ENCODE measurements around the gene ICE2.

Gene ICE2

GRCh38 chr15:60494108-60494507 lies 15.2 kb upstream of the ICE2 start:
- no peak for DNase-seq

- no peak for DNase-seq
These were observed 14.2 kb upstream of the ICE2 start for GRCh38 chr15:60493166-60493565.

- no peak for DNase-seq
These were observed 7.8 kb upstream of the ICE2 start for GRCh38 chr15:60486742-60487141.

GRCh38 chr15:60485365-60486055 lies 6.6 kb upstream of the ICE2 start:
- DNase-seq, result no peak

GRCh38 chr15:60483042-60483441 lies 4.1 kb upstream of the ICE2 start:
- DNase-seq, result no peak

- no peak for DNase-seq
These were observed 1.9 kb upstream of the ICE2 start for GRCh38 chr15:60480888-60481287.

GRCh38 chr15:60480149-60480548 lies 1.2 kb upstream of the ICE2 start:
- DNase-seq, result no peak

GRCh38 chr15:60479361-60480110 lies 594 bp upstream of the ICE2 start:
- no peak for DNase-seq

- DNase-seq, result no peak
These were observed 901 bp downstream of the ICE2 start for GRCh38 chr15:60477916-60478565.

- DNase-seq, result no peak
These were observed 1.8 kb downstream of the ICE2 start for GRCh38 chr15:60477164-60477563.

GRCh38 chr15:60476713-60477112 lies 2.2 kb downstream of the ICE2 start:
- DNase-seq, result no peak

- DNase-seq, result no peak
These were observed 5.8 kb downstream of the ICE2 start for GRCh38 chr15:60473135-60473534.

- DNase-seq, result no peak
These were observed 7.6 kb downstream of the ICE2 start for GRCh38 chr15:60471314-60471713.

- no peak for DNase-seq
These were observed 8.9 kb downstream of the ICE2 start for GRCh38 chr15:60469893-60470641.

- no peak for DNase-seq
These were observed 13.9 kb downstream of the ICE2 start for GRCh38 chr15:60464836-60465630.

- no peak for DNase-seq
These were observed 16.9 kb downstream of the ICE2 start for GRCh38 chr15:60462027-60462426.

GRCh38 chr15:60460931-60461330 lies 18.0 kb downstream of the ICE2 start:
- DNase-seq, result no peak

- DNase-seq, result no peak
These were observed 20.2 kb downstream of the ICE2 start for GRCh38 chr15:60458721-60459120.

GRCh38 chr15:60457985-60458384 lies 21.0 kb downstream of the ICE2 start:
- DNase-seq, result no peak

GRCh38 chr15:60454824-60455223 lies 24.1 kb downstream of the ICE2 start:
- no peak for DNase-seq

GRCh38 chr15:60448668-60449360 lies 30.1 kb downstream of the ICE2 start:
- DNase-seq, result no peak

All from activated CD4-positive, CD25-positive, alpha-beta regulatory T cell (primary cell).